Osteoblast (primary cell): ENCODE data around the gene CELSR1. TPM values are rescaled to one million over a fixed set of nuclear protein-coding genes. Genes with fewer than 3 reads are reported as not detected.

Experiments used
- DNase-seq: peaks from one replicate; pipeline ENCODE4 v3.0.0; 2011; ENCODE audit warnings: low spot score, mixed read lengths; ENCODE audit not compliant: insufficient read length; ENCODE audit errors: missing footprints
- H2AFZ ChIP-seq: 2 replicates; pipeline ENCODE4 v1.6.0; 2011; ENCODE audit warnings: mild to moderate bottlenecking, low read length
- H3K27ac ChIP-seq: 2 replicates; pipeline ENCODE4 v1.5.1; 2011; ENCODE audit warnings: mild to moderate bottlenecking, low read depth, low read length, moderate library complexity
- H3K27me3 ChIP-seq: 2 replicates; pipeline ENCODE4 v1.6.0; 2012; ENCODE audit warnings: mild to moderate bottlenecking, control low read depth, inconsistent platforms, low read length, moderate library complexity; ENCODE audit not compliant: insufficient read depth
- H3K36me3 ChIP-seq: 2 replicates; pipeline ENCODE4 v1.5.1; 2011; ENCODE audit warnings: mild to moderate bottlenecking, low read length, control low read depth, moderate library complexity; ENCODE audit not compliant: insufficient read depth
- H3K4me1 ChIP-seq: 2 replicates; pipeline ENCODE4 v1.5.1; 2011; ENCODE audit warnings: mild to moderate bottlenecking, low read length, control low read depth, moderate library complexity; ENCODE audit not compliant: insufficient read depth
- H3K4me2 ChIP-seq: 2 replicates; pipeline ENCODE4 v1.6.0; 2011; ENCODE audit warnings: mild to moderate bottlenecking, low read length; ENCODE audit not compliant: insufficient read depth
- H3K4me3 ChIP-seq: fragments of 200-600 bp; sonication (generic); 3 replicates; pipeline ENCODE4 v1.5.1; 2012; ENCODE audit warnings: mild to moderate bottlenecking, low read length, inconsistent platforms; ENCODE audit not compliant: insufficient read depth
- H3K79me2 ChIP-seq: 2 replicates; pipeline ENCODE4 v1.6.0; 2012; ENCODE audit warnings: mild to moderate bottlenecking, low read length, control low read depth, inconsistent platforms; ENCODE audit not compliant: insufficient read depth
- H3K9me3 ChIP-seq: 2 replicates; pipeline ENCODE4 v1.5.1; 2011; ENCODE audit warnings: low read depth, low read length, control low read depth
- H4K20me1 ChIP-seq: 2 replicates; pipeline ENCODE4 v1.6.0; 2012; ENCODE audit warnings: mild to moderate bottlenecking, low read length, control low read depth; ENCODE audit not compliant: insufficient read depth
- total RNA-seq: library from RNA; depleted of rRNA; stranded (reverse); fragments of >200 nt; gene quantifications from 2 replicates; pipeline ENCODE4 v1.2.3, GENCODE V29; 2012
- TF ChIP-seq, protein P1 (sequence below): IDR thresholded peaks from 2 replicates; pipeline ENCODE4 v1.5.1; 2011; ENCODE audit warnings: mild to moderate bottlenecking, low read depth, low read length, moderate library complexity; ENCODE audit errors: extremely low read depth

CELSR1 gene
- total RNA-seq, 1 donor: 3.6 TPM

DNA sequence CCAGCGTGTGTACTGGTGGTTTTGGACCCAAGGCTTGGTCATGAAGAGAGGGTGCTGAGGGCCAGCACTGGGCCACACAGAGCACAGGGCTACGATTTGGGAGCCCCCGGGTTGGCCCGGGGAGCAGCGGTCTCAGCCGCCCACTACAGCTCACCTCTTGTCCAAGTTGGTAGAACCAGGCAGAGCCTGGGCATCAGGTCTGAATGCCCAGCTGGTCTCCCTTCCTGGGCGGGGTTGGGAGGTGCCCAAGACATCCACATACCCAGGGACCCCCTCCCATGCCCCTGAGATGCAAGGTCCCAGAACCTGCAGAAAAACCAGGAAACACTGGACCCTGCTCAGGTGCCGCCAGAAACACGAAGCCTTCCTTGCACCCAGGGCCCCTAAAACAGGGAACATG is 18.0 kb downstream of the CELSR1 start:
- H3K9me3 ChIP-seq: no peaks in the 10 kb centered on the region
- peaks cover 13% of the 10 kb centered on the region for H3K4me1 ChIP-seq
- H3K4me2 ChIP-seq: no peak overlapping the region
- TF ChIP-seq, protein P1, sequence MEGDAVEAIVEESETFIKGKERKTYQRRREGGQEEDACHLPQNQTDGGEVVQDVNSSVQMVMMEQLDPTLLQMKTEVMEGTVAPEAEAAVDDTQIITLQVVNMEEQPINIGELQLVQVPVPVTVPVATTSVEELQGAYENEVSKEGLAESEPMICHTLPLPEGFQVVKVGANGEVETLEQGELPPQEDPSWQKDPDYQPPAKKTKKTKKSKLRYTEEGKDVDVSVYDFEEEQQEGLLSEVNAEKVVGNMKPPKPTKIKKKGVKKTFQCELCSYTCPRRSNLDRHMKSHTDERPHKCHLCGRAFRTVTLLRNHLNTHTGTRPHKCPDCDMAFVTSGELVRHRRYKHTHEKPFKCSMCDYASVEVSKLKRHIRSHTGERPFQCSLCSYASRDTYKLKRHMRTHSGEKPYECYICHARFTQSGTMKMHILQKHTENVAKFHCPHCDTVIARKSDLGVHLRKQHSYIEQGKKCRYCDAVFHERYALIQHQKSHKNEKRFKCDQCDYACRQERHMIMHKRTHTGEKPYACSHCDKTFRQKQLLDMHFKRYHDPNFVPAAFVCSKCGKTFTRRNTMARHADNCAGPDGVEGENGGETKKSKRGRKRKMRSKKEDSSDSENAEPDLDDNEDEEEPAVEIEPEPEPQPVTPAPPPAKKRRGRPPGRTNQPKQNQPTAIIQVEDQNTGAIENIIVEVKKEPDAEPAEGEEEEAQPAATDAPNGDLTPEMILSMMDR: no peak
- peaks cover 5% of the 10 kb centered on the region for H3K27me3 ChIP-seq
- no peaks in the 10 kb centered on the region for H3K36me3 ChIP-seq
- H3K79me2 ChIP-seq: no peaks in the 10 kb centered on the region
- H3K4me3 ChIP-seq: no peak overlapping the region
- peak; percentile 25 for DNase-seq
- no peak overlapping the region for H3K27ac ChIP-seq
- H4K20me1 ChIP-seq: no peaks in the 10 kb centered on the region
- H2AFZ ChIP-seq: no peak overlapping the region

DNA sequence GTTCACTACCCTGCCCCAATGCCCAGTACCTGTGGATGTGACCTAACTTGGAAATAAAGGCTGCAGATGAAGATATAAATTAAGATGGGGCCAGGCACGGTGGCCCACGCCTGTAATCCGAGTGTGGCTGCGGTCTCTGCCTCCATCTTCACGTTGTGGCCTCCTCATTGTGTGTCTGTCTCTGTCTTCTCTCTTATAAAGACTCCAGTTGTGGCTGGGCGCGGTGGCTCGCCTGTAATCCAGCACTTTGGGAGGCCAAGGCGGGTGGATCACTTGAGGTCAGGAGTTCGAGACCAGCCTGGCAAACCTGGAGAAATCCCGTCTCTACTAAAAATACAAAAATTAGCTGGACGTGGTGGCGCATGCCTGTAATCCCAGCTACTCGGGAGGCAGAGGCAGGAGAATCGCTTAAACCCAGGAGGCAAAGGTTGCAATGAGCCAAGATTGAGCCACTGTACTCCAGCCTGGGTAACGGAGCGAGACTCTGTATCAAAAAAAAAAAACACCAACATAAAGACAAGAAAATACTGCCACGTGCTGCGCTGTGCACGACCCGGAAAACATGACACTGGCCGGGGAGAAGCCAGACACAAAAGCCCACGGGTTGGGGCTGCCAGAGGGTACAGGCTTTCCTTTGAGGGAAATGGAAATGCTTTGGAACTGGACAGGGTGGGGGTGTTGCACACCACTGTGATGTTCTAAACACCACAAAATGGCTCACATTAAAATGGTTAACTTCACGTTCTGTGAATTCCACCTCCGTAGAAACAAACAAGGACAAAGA is 18.7 kb downstream of the CELSR1 start:
- H3K9me3 ChIP-seq: no peaks in the 10 kb centered on the region
- TF ChIP-seq, protein P1: no peak
- no peak overlapping the region for H3K4me3 ChIP-seq
- H3K36me3 ChIP-seq: no peaks in the 10 kb centered on the region
- no peak overlapping the region for H3K4me2 ChIP-seq
- H2AFZ ChIP-seq: no peak overlapping the region
- peak; percentile 36 for DNase-seq
- no peak overlapping the region for H3K27ac ChIP-seq
- H3K27me3 ChIP-seq: peaks cover 5% of the 10 kb centered on the region
- H3K4me1 ChIP-seq: peaks cover 13% of the 10 kb centered on the region
- H4K20me1 ChIP-seq: no peaks in the 10 kb centered on the region
- no peaks in the 10 kb centered on the region for H3K79me2 ChIP-seq

DNA sequence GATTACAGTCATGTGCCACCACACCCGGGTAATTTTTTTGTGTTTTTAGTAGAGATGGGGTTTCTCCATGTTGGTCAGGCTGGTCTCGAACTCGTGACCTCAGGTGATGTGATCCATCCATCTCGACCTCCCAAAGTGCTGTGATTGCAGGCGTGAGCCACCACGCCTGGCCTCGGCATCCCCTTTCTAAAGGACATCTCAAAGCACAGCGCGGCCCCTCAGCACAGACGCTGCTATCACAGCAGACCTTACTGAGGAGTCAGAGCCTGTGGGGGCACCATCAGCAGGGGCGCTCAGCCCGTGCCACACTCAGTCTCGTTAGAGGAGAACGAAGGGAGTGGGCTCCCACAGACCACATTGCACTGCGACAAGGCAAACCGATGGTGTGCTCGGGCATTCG is 19.4 kb downstream of the CELSR1 start:
- H3K79me2 ChIP-seq: no peaks in the 10 kb centered on the region
- H3K36me3 ChIP-seq: no peaks in the 10 kb centered on the region
- DNase-seq: no peak
- peaks cover 13% of the 10 kb centered on the region for H3K4me1 ChIP-seq
- H3K27me3 ChIP-seq: peaks cover 5% of the 10 kb centered on the region
- TF ChIP-seq, protein P1: no peak
- H3K27ac ChIP-seq: no peak overlapping the region
- no peak overlapping the region for H2AFZ ChIP-seq
- H3K9me3 ChIP-seq: no peaks in the 10 kb centered on the region
- H3K4me2 ChIP-seq: no peak overlapping the region
- no peak overlapping the region for H3K4me3 ChIP-seq
- H4K20me1 ChIP-seq: no peaks in the 10 kb centered on the region

DNA sequence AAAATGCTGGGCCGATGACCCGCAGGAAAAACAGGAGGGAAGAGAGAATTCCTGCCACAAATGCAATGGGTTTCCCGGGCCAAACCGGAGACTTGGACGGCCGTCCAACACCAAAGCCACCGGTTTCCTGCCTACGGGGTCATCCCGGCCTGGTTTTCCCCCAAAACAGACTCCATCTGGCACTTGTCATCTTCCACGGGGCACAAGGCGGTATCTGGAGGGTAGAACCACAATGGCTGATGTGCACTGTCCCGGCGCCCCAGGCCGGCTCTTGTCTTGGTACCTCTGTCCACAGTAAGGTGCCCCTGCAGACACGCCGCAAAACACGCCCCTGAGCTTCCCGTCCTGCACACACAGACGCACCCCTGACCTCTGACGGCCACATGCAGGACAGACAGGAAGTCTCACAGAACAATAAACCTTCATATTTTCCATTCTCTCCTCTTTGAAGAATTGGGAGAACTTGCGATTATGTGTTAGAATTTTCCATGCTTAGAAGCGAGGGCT is 20.1 kb downstream of the CELSR1 start:
- Histone ChIP-seq H3K79me2 (no peaks in the 10 kb centered on the region), H3K4me1 (peaks cover 13% of the 10 kb centered on the region), H4K20me1 (no peaks in the 10 kb centered on the region), H3K9me3 (no peaks in the 10 kb centered on the region), H2AFZ (no peak overlapping the region), H3K27me3 (no peaks in the 10 kb centered on the region), H3K36me3 (no peaks in the 10 kb centered on the region), H3K27ac (no peak overlapping the region), H3K4me3 (no peak overlapping the region), H3K4me2 (no peak overlapping the region)
- peak; percentile 82 for DNase-seq
- TF ChIP-seq, protein P1: no peak
